Dermis blood vessel endothelial cell (primary cell): ENCODE measurements around the gene CA7. TPM values are rescaled to one million over a fixed set of nuclear protein-coding genes. Genes with fewer than 3 reads are reported as not detected.

Source experiments
- DNase-seq: peaks from one replicate; pipeline ENCODE4 v3.0.0; 2010
- total RNA-seq: library from RNA; depleted of rRNA; stranded (reverse); fragments of >200 nt; gene quantifications from 2 replicates; pipeline ENCODE4 v1.2.3, GENCODE V29; 2014

CA7 gene
- total RNA-seq, 1 donor from 2014 or later: not detected

DNA sequence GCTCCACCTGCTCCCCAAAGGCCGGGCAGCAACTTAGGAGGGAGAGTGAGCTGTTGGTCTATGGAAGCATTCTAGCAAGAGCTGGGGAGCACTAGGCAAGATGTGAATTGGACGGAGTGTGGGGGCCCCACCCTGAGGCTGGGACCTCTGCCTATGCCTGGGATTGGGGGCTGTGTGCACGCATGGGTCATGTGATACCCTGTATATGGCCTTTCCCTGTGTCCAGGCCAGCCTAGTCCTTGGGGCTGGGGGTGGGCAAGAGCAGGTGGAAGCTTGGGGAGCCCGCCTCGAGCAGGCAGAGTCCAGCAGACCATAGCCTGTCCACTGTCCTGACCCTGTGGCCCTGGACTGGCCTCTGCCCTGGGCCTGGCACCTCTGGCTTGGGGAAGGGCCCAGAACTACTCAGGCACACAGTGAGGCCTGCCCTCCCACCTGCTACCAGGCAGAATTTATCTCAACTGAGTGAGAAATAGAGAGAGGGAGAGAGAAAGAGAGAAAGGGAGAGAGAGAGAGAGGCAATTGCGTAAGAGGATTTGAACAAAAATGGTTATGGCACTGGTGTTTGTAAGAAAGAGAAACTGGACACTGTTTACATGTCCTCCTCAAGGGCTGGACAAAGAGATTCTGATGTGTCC, 55.2 kb downstream of the CA7 start:
- DNase-seq: peak; percentile 8

DNA sequence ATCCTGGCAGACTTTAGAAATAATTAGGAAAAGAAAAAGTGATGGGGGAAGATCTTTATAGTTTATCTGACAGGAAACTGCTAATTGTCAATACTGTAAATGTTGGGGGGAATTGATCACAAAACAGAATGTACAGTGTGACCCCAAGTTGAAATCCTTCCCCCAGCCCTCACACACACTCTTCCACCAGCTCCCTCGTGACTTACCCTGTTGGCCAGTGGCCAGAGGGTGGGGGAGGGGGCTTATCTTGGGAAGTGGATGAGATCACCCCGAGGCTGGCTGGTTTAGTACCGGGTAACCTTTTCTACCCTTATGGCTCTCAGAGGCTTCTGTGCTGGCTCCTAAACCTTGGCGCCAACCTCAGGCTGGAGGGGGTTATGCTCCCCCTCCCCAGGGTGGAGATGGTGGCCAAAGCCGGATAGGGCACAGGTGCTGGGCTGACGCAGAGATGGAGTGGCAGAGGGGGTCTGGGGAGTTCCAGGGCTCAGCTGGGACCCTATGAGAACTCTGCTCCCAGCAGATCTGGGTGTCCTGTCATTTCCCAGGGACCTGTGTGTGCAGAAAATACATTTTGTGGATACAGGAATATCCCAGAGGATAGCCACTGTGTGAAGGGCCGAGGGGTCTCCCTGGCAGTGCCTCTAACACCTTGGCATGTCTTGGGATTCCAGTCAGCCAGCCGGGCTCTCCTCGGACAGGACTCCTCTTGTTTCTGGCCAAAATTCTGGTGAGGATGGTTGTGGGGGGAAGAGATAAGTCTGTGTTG, 55.9 kb downstream of the CA7 start:
- DNase-seq: peak; percentile 81

GRCh38 chr16:66900721-66901441, 56.7 kb downstream of the CA7 start:
- DNase-seq: no peak

GRCh38 chr16:66901626-66902025, 57.4 kb downstream of the CA7 start:
- DNase-seq: no peak

- DNase-seq: no peak
Observed at GRCh38 chr16:66902648-66903543, 58.7 kb downstream of the CA7 start.

Other genes with a start within 250 kb of the CA7 start
- 23.3 and 31.6 TPM in 2 replicates for gene CMTM3, start 239.7 kb upstream of the CA7 start, total RNA-seq
- gene CMTM4, start 147.7 kb upstream of the CA7 start, total RNA-seq: 8.8 and 11.6 TPM in 2 replicates
- 112 and 219 TPM in 2 replicates for gene DYNC1LI2, start 92.8 kb upstream of the CA7 start, total RNA-seq
- gene TERB1, start 42.8 kb upstream of the CA7 start, total RNA-seq: 0.17 TPM in 1 of 2 replicates, not detected in the other
- 48.8 and 68.7 TPM in 2 replicates for gene NAE1, start 13.4 kb upstream of the CA7 start, total RNA-seq
- gene PDP2, start 36.1 kb downstream of the CA7 start, total RNA-seq: 12.4 and 15.5 TPM in 2 replicates
- gene CDH16, start 74.5 kb downstream of the CA7 start, total RNA-seq: 0.65 and 1.2 TPM in 2 replicates
- 0.84 and 1.9 TPM in 2 replicates for gene RRAD, start 81.1 kb downstream of the CA7 start, total RNA-seq
- 117 and 188 TPM in 2 replicates for gene CIAO2B, start 90.0 kb downstream of the CA7 start, total RNA-seq
- 14.1 and 21.2 TPM in 2 replicates for gene CES2, start 91.1 kb downstream of the CA7 start, total RNA-seq
- not detected in 2 replicates for gene CES3, start 116.9 kb downstream of the CA7 start, total RNA-seq
- gene CES4A, start 144.2 kb downstream of the CA7 start, total RNA-seq: 1.4 and 1.7 TPM in 2 replicates
- 96.5 and 124 TPM in 2 replicates for gene CBFB, start 184.7 kb downstream of the CA7 start, total RNA-seq